BJ (cell line): ENCODE results near the gene WAC. TPM values are rescaled to one million over a fixed set of nuclear protein-coding genes. Genes with fewer than 3 reads are reported as not detected.

Experiments used
- CTCF ChIA-PET: fragments of 350-600 bp; formaldehyde crosslinking; extraction: SDS; loops from one replicate; lab custom pipeline; 2021; ENCODE audit warnings: antibody characterized with exemption, inconsistent platforms; lab: Yijun Ruan, JAX
- POLR2A ChIA-PET: fragments of 300-600 bp; sonication (Branson Sonifier 250); formaldehyde crosslinking; extraction: SDS; loops from one replicate; lab custom pipeline; 2021; ENCODE audit warnings: antibody characterized with exemption; lab: Charles Lee
- DNase-seq: peaks from one replicate; pipeline ENCODE4 v3.0.0-alpha.2; 2011; ENCODE audit warnings: low read depth
- H3K27me3 ChIP-seq: 2 replicates; pipeline ENCODE4 v1.6.0; 2011; ENCODE audit warnings: low read length; ENCODE audit not compliant: control insufficient read depth, insufficient read depth
- H3K36me3 ChIP-seq: 2 replicates; pipeline ENCODE4 v1.5.1; 2011; ENCODE audit warnings: low read length; ENCODE audit not compliant: control insufficient read depth, insufficient read depth
- H3K4me3 ChIP-seq: 2 replicates; pipeline ENCODE4 v1.5.1; 2011; ENCODE audit warnings: low read depth, mild to moderate bottlenecking, control low read depth, low read length
- CTCF ChIP-seq: IDR thresholded peaks from 2 replicates; pipeline ENCODE4 v1.5.1; 2011; ENCODE audit warnings: low read depth, mild to moderate bottlenecking, control low read depth, inconsistent platforms, low read length, moderate library complexity; ENCODE audit not compliant: insufficient read depth
- polyA plus RNA-seq: library from polyadenylated mRNA; depleted of rRNA; stranded (reverse); fragments of >200 nt; gene quantifications from 2 replicates; pipeline ENCODE4 v1.2.3, GENCODE V29; 2011

WAC gene
- polyA plus RNA-seq, 1 experiment, result 47.7 TPM

GRCh38 chr10:28558186-28558585, 25.3 kb downstream of the WAC start:
- H3K36me3 ChIP-seq, result peaks cover 3% of the 10 kb centered on the region
- CTCF ChIA-PET, result no interaction called here

GRCh38 chr10:28558923-28559508, 26.1 kb downstream of the WAC start:
- Histone ChIP-seq H3K4me3 (no peak overlapping the region), H3K27me3 (no peaks in the 10 kb centered on the region), H3K36me3 (peaks cover 3% of the 10 kb centered on the region)
- ChIA-PET CTCF (interaction anchor here (1.8 kb wide), 1 partner anchor 17 kb away, joined by 4 read pairs; no protein-coding TSS in a partner anchor), POLR2A (no interaction called here)
- no peak for DNase-seq
- no peak for TF ChIP-seq CTCF

More at GRCh38 chr10:28558186-28558585, 25.3 kb downstream of the WAC start:
- no peak for TF ChIP-seq CTCF
- H3K4me3 ChIP-seq, result no peak overlapping the region
- no peak for DNase-seq
- POLR2A ChIA-PET, result no interaction called here
- H3K27me3 ChIP-seq, result no peaks in the 10 kb centered on the region

- DNase-seq, result no peak
- no peak for TF ChIP-seq CTCF
- peaks cover 3% of the 10 kb centered on the region for H3K36me3 ChIP-seq
- H3K27me3 ChIP-seq, result no peaks in the 10 kb centered on the region
- H3K4me3 ChIP-seq, result no peak overlapping the region
- CTCF ChIA-PET, result interaction anchor here (1.8 kb wide), 1 partner anchor 17 kb away, joined by 4 read pairs; no protein-coding TSS in a partner anchor
- POLR2A ChIA-PET, result no interaction called here
These were observed 26.7 kb downstream of the WAC start for GRCh38 chr10:28559618-28560017.

GRCh38 chr10:28560617-28561016, 27.7 kb downstream of the WAC start:
- Histone ChIP-seq H3K36me3 (peaks cover 3% of the 10 kb centered on the region), H3K4me3 (no peak overlapping the region), H3K27me3 (no peaks in the 10 kb centered on the region)
- TF ChIP-seq CTCF, result no peak
- no peak for DNase-seq
- ChIA-PET CTCF (interaction anchor here (1.8 kb wide), 1 partner anchor 16 kb away, joined by 4 read pairs; no protein-coding TSS in a partner anchor), POLR2A (no interaction called here)

- no peak for TF ChIP-seq CTCF
- POLR2A ChIA-PET, result no interaction called here
- Histone ChIP-seq H3K36me3 (peaks cover 3% of the 10 kb centered on the region), H3K4me3 (no peak overlapping the region), H3K27me3 (no peaks in the 10 kb centered on the region)
- CTCF ChIA-PET, result no interaction called here
- DNase-seq, result no peak
These were observed 28.6 kb downstream of the WAC start for GRCh38 chr10:28561531-28561930.
